Renal cortex interstitium (tissue), 11 donors: ENCODE data around the gene NFS1. TPM values are rescaled to one million over a fixed set of nuclear protein-coding genes. Genes with fewer than 3 reads are reported as not detected.
"Not testable (repeated sequence)": the region's sequence is repeated elsewhere in the genome, so short reads cannot be mapped to it uniquely, and the experiment has no call there.

Source experiments
- DNase-seq, 11 donors: peaks; one replicate each; pipeline ENCODE4 v3.0.0-alpha.2; 2013; ENCODE audit warnings: low read depth in 9 of 11, low spot score in 4 of 11; ENCODE audit errors: extremely low read depth in 1 of 11
- polyA plus RNA-seq, 3 donors: library from polyadenylated mRNA; unstranded; fragments of 120-200 nt; gene quantifications; one replicate each; pipeline ENCODE4 v1.2.1, GENCODE V29; 2013; ENCODE audit not compliant: insufficient read length in 3 of 3

NFS1 gene
- polyA plus RNA-seq, 3 donors: 26.2 to 30.2 (median 29.7) TPM

- DNase-seq: no peak
These were observed 32.9 kb upstream of the NFS1 start for GRCh38 chr20:35731862-35732643.

- no peak for DNase-seq
These were observed 32.3 kb upstream of the NFS1 start for GRCh38 chr20:35731469-35731788.

GRCh38 chr20:35730583-35731468 lies 31.7 kb upstream of the NFS1 start:
- DNase-seq: no peak

DNA sequence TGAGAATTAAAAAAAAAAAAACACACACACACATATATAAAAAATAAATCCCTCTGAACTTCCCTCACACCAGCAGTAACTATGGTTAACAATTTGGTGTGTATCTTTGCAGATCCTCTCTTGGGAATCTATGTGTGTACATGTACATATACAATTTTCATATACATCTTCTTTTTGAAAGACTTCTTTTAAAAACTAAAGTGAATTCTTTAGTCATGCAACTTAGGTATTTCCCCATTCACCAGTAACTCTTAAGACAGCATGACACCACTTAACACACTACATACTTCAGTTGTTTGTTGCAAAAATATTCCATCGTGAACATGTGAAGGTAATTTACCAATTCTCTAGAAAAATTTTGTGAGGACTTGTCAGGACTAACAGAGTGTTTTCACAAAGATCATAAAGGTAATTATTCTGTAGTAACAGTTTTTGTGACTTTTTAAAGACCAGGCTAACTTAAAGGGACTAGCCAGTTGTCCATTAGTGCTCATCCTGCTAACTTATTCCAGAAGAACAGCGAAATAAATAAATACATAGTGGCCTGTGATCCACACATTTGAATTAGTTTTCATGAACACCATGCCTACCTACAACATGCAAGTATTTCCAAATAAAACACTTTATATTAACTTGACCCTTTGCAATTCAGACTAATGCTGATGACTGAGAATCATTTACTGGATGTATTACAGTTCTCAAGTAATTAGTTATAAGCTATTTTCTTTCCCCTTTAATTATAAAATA lies 30.9 kb upstream of the NFS1 start:
- no peak for DNase-seq

DNA sequence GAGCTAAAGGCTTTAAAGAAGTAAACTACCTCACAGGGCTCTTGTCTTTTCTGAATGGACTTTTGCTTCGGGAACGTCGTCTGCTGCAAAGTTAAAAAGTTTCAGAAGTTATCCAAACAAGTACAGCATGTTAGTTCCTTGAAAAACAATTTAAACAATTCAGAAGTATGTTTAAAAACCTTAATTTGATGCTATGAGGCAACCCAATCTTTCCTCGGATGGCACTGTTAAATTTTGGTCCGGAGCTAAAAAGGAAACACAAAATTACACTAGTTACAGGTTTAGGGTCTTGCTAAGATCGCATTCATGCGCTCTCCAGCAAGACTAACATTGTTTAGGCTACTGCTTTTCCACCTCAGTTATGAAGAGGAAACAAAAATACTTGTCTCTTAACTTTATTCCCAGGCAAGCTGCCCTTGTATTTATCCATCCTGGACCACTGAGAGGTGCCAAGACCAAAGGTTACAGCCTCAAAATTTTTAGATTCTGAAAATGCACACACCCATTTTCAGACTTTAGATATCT lies 30.2 kb upstream of the NFS1 start:
- DNase-seq: no peak

DNA sequence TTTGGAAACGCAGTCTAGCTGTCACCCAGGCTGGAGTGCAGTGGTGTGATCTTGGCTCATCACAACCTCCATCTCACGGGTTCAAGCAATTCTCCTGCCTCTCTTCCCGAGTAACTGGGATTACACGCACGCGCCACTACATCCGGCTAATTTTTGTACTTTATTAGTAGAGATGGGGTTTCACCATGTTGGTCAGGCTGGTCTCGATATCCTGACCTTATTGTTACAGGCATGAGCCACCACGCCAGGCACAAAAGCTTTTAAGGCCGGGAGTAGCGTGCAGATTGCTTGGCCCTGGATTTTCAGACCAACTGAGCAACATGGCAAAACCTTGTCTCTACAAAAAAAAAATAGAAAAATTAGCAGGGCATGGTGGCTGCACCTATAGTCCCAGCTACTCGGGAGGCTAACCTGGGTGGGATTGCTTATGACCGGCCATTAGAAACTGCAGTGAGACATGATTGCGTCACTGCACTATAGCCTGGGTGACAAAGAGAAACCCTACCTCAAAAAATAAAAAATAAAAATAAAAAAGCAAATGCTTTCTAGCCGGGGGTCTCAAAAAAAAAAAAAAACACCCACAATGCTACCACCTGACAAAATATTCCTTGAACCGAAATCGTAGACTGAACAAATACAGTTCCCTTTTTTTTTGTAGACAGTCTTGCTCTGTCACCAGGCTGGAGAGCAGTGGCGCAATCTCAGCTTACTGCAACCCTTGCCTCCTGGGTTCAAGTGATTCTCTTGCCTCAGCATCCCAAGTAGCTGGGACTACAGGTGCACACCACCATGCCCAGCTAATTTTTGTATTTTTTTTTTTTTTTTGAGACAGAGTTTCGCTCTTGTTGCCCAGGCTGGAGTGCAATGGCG lies 27.9 kb upstream of the NFS1 start:
- DNase-seq: no peak

- no peak for DNase-seq
These were observed 25.4 kb upstream of the NFS1 start for GRCh38 chr20:35724321-35725230.

DNA sequence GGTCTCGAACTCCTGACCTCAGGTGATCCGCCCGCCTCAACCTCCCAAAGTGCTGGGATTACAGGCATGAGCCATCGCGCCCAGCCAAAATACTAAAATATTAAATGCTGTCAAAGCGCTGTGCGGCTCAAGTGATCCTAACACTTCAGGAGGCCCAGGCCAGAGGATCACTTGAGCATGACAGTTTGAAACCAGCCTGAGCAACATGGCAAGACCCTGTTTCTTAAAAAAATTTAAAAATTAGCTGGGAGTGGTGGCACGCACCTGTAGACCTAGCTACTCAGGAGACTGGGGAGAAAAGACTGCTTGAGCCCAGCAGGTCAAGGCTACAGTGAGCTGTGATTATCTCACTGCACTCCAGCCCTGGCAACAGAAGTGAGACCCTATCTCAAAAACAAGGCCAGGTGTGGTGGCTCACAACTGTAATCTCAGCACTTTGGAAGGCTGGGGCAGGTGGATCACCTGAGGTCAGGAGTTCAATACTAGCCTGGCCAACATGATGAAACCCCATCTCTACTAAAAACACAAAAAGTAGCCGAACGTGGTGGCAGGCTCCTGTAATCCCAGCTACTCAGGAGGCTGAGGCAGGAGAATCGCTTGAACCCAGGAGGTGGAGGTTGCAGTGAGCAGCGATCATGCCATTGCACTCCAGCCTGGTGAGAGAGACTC lies 24.6 kb upstream of the NFS1 start:
- DNase-seq: not testable (repeated sequence)

DNA sequence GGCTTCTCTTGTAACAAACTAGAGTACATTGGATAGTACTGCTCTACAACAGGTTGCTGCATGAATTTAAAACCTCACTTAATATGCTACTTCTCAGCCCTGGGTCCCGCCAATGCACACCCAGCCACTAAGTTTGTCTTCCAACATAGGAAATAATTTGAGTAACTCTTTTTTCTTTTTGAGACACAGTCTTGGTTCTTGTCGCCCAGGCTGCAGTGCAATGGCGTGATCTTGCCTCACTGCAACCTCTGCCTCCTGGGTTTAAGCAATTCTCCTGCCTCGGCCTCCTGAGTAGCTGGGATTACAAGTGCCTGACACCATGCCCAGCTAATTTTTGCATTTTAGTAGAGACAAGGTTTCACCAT lies 24.1 kb upstream of the NFS1 start:
- DNase-seq: not testable (repeated sequence)

- DNase-seq: no peak
These were observed 22.5 kb upstream of the NFS1 start for GRCh38 chr20:35721621-35722020.

DNA sequence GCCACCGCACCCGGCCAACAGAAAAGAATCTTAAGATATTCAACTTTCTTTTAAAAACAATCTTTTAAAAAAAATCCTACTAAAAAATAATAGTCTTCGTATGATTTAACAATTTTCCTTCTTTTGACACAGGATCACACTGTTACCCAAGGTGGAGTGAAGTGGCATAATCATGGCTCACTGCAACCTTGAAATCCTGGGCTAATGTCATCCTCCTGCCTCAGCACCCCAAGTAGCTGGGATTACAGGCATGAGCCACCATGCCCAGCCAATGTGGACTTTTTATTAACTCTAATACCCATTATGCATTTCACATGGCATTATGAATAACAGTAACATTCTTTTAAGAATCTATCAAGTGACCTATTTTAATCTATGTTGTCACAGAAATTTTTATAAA lies 22.1 kb upstream of the NFS1 start:
- no peak for DNase-seq

GRCh38 chr20:35720165-35721123 lies 21.3 kb upstream of the NFS1 start:
- no peak for DNase-seq

- no peak for DNase-seq
These were observed 20.6 kb upstream of the NFS1 start for GRCh38 chr20:35719717-35720116.

DNA sequence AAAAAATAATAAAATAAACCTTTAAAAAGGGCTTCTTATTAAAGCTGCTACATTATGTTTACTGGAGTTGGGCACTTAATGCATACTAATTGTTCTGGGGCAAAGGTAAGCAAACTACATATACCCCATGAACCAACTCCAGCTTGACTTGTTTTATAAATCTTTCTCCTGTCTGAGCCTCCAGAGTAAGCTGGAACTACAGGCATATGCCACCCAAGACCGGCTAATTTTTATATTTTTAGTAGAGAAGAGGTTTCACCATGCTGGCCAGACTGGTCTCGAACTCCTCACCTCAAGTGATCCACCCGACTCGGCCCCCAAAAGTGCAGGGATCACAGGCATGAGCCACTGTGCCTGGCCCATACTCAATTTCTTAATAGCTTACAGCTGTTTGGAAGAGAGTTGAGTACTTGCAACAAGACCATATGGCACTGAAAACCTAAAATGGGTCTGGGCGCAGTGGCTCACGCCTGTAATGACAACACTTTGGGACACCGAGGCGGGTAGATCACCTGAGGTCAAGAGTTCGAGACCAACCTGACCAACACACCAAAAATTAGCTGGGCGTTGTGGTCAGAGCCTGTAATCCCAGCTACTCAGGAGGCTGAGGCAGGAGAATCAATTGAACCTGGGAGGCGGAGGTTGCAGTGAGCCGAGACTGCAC lies 20.0 kb upstream of the NFS1 start:
- DNase-seq: no peak

- DNase-seq: not testable (repeated sequence)
These were observed 19.2 kb upstream of the NFS1 start for GRCh38 chr20:35718321-35718720.

- no peak for DNase-seq
These were observed 17.2 kb upstream of the NFS1 start for GRCh38 chr20:35716330-35716729.
